ENCODE results near the gene USH2A.

USH2A gene

DNA sequence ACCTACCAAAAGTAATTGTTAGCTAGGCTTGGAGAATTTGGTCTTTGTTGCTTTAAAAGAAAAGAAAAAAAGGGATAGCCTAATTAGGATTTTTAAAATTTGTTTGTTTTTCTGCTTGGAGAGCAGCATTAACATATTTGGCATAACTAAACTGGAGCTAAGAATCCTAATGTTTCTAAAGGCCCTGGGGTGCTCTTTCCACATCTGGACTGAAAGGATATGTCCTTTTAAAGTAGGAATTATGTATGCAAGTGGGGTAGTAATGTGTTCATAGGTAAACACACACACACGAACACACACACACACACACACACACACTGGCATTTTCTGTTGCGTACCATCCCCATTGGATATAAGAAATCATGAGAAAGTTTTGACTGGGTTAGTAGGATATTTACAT lies 742.2 kb downstream of the USH2A start:
- H3K4me1 ChIP-seq (ENCODE audit: control insufficient read depth, low read depth, low read length) = no peaks in the 10 kb centered on the region
- H3K9ac ChIP-seq (ENCODE audit: low read length) = no peak overlapping the region
- H3K4me3 ChIP-seq (ENCODE audit: low read length) = no peak overlapping the region
- H3K27ac ChIP-seq (ENCODE audit: low read length) = no peak overlapping the region
- H3K36me3 ChIP-seq (ENCODE audit: control insufficient read depth, low read depth, low read length) = no peaks in the 10 kb centered on the region
- no peaks in the 10 kb centered on the region for H3K27me3 ChIP-seq (ENCODE audit: control insufficient read depth, insufficient read depth, low read length)
- H3K9me3 ChIP-seq (ENCODE audit: control insufficient read depth, low read depth, low read length) = no peaks in the 10 kb centered on the region

DNA sequence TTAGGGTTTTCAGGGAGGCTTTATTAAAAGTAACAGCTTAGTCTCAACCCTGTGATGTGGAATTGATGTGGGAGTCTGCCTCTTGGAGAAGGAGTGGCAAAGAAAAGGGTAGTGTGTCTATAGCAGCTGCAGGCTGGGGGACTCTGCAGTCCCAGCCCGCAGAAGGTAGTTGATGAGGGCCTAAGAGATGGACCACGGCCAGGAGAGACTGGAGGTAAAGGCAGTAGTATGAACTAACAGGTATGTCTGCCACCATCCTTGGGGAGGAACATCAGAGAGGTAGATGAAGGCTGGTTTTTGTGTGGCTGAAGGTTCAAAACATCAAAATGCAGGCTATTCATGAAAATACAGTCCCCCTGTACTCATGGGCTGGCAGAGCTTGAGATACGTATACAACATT lies 744.0 kb downstream of the USH2A start:
- H3K4me1 ChIP-seq (ENCODE audit: control insufficient read depth, low read depth, low read length) = no peaks in the 10 kb centered on the region
- no peaks in the 10 kb centered on the region for H3K36me3 ChIP-seq (ENCODE audit: control insufficient read depth, low read depth, low read length)
- no peak overlapping the region for H3K9ac ChIP-seq (ENCODE audit: low read length)
- no peaks in the 10 kb centered on the region for H3K27me3 ChIP-seq (ENCODE audit: control insufficient read depth, insufficient read depth, low read length)
- no peak overlapping the region for H3K4me3 ChIP-seq (ENCODE audit: low read length)
- H3K27ac ChIP-seq (ENCODE audit: low read length) = no peak overlapping the region
- no peaks in the 10 kb centered on the region for H3K9me3 ChIP-seq (ENCODE audit: control insufficient read depth, low read depth, low read length)

DNA sequence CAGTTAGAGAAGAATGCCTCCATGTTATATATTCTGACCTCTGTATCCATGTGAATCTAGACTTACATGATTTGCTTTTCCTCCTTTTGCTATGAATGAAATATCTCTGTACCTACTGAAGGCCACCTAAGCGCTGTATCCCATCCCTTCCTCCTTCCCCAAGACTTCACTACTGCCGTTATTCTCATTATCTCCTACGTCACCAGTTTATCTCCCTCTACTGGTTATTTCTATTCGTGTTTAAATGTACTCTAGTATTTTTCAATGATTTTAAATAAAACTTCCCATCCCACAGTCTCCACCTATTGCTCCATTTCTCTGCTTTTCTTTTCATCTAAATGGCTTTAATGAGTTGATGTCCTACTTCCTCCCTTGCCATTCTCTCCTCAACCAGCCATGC lies 746.1 kb downstream of the USH2A start:
- no peaks in the 10 kb centered on the region for H3K4me1 ChIP-seq (ENCODE audit: control insufficient read depth, low read depth, low read length)
- H3K9me3 ChIP-seq (ENCODE audit: control insufficient read depth, low read depth, low read length) = no peaks in the 10 kb centered on the region
- H3K4me3 ChIP-seq (ENCODE audit: low read length) = no peak overlapping the region
- no peak overlapping the region for H3K27ac ChIP-seq (ENCODE audit: low read length)
- no peak overlapping the region for H3K9ac ChIP-seq (ENCODE audit: low read length)
- no peaks in the 10 kb centered on the region for H3K27me3 ChIP-seq (ENCODE audit: control insufficient read depth, insufficient read depth, low read length)
- H3K36me3 ChIP-seq (ENCODE audit: control insufficient read depth, low read depth, low read length) = no peaks in the 10 kb centered on the region

DNA sequence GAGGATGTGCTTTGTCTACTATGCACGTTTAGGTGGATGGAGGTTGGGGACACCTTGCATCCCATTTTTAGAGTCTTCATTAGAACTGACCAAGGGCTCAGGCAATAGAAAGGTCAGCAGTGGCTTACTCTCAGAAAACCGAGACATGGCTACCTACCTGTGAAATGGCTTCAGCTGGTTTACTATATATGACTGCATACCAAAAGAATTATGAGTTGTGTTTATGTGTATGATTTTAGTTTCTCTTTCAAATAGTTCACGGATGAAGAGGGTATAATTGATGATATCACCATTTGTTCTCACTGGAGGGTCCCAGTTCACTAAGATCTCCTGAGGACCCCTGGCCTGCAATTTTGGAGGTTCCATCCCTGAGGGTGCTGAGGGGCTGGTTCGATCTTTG lies 749.3 kb downstream of the USH2A start:
- Histone ChIP-seq H3K27ac (ENCODE audit: low read length) (no peak overlapping the region), H3K4me1 (ENCODE audit: control insufficient read depth, low read depth, low read length) (peaks cover 9% of the 10 kb centered on the region), H3K9me3 (ENCODE audit: control insufficient read depth, low read depth, low read length) (no peaks in the 10 kb centered on the region), H3K27me3 (ENCODE audit: control insufficient read depth, insufficient read depth, low read length) (no peaks in the 10 kb centered on the region), H3K36me3 (ENCODE audit: control insufficient read depth, low read depth, low read length) (no peaks in the 10 kb centered on the region), H3K4me3 (ENCODE audit: low read length) (no peak overlapping the region), H3K9ac (ENCODE audit: low read length) (no peak overlapping the region)

DNA sequence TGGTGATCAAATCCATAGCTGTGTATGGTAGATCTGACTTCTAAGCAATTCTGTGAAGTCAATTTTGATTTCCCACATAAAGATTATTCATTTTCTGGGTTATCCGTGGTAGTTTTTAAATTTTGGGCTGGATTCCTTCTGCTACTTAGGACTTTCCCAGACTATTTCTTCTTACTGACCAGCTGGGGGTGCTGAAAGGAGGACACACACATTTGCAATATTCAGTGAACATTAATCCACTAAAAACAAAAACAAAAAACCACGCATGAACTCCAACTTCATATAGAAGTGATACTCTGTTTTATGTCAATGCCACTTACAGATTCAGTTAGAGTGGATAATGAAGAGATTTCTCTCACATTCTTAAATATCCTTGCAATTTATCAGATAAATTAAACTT lies 750.8 kb downstream of the USH2A start:
- Histone ChIP-seq H3K27me3 (ENCODE audit: control insufficient read depth, insufficient read depth, low read length) (no peaks in the 10 kb centered on the region), H3K4me1 (ENCODE audit: control insufficient read depth, low read depth, low read length) (peaks cover 9% of the 10 kb centered on the region), H3K9me3 (ENCODE audit: control insufficient read depth, low read depth, low read length) (no peaks in the 10 kb centered on the region), H3K36me3 (ENCODE audit: control insufficient read depth, low read depth, low read length) (no peaks in the 10 kb centered on the region), H3K27ac (ENCODE audit: low read length) (no peak overlapping the region), H3K4me3 (ENCODE audit: low read length) (no peak overlapping the region), H3K9ac (ENCODE audit: low read length) (no peak overlapping the region)

DNA sequence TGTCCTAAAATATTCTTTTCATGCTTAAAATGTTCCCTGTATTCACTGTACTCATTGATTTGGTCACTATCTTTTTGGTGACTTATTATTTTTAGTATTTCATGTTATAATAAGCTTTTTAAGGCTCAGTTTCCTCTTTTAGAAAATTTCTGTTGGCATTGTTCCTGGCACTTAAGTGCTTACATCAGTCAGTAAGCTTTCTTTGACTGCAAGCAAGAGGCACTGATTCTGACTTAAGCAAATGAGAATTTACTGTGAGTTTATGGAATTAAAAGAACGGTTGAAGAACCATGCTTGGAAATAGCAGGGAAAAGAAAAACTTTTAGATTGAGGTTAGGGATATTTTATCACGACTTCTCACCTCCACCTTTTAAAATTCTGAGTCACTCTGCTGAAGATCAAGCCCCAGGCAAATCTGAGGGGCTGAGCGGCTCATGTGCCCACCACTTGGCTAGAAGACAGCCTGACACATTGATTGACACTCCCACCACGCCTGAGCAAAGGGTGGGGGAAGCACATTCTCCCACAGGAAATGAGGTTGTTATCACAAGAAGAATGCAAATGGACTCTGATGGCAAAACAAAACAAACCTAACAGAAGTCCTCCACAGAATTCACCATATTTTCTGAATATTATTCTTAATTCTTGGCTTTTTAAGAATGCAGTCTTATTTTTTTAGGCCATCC lies 753.3 kb downstream of the USH2A start:
- H3K4me3 ChIP-seq (ENCODE audit: low read length) = no peak overlapping the region
- no peaks in the 10 kb centered on the region for H3K27me3 ChIP-seq (ENCODE audit: control insufficient read depth, insufficient read depth, low read length)
- no peaks in the 10 kb centered on the region for H3K9me3 ChIP-seq (ENCODE audit: control insufficient read depth, low read depth, low read length)
- no peak overlapping the region for H3K27ac ChIP-seq (ENCODE audit: low read length)
- H3K9ac ChIP-seq (ENCODE audit: low read length) = no peak overlapping the region
- H3K4me1 ChIP-seq (ENCODE audit: control insufficient read depth, low read depth, low read length) = peaks cover 9% of the 10 kb centered on the region
- H3K36me3 ChIP-seq (ENCODE audit: control insufficient read depth, low read depth, low read length) = no peaks in the 10 kb centered on the region

DNA sequence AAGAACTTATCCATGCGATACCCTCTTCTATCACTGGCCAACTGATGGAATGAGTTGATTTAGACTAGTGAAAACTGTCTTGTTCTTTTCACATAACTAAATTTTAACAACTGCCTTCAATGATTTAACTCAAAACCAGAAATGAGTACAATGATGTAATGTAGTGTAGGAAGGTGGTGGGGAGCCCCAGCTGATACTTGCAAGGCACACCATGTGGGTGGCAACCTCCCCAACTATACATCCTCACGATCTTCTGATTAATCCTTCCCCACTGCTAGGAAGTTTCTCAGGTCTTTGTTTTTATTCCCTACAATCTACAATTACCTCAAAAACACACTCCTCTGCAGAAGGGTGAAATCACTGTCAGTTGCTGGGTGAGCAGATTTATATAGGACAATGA lies 755.5 kb downstream of the USH2A start:
- H3K27me3 ChIP-seq (ENCODE audit: control insufficient read depth, insufficient read depth, low read length) = no peaks in the 10 kb centered on the region
- H3K9ac ChIP-seq (ENCODE audit: low read length) = no peak overlapping the region
- H3K36me3 ChIP-seq (ENCODE audit: control insufficient read depth, low read depth, low read length) = no peaks in the 10 kb centered on the region
- H3K4me3 ChIP-seq (ENCODE audit: low read length) = no peak overlapping the region
- peaks cover 9% of the 10 kb centered on the region for H3K4me1 ChIP-seq (ENCODE audit: control insufficient read depth, low read depth, low read length)
- no peaks in the 10 kb centered on the region for H3K9me3 ChIP-seq (ENCODE audit: control insufficient read depth, low read depth, low read length)
- no peak overlapping the region for H3K27ac ChIP-seq (ENCODE audit: low read length)

DNA sequence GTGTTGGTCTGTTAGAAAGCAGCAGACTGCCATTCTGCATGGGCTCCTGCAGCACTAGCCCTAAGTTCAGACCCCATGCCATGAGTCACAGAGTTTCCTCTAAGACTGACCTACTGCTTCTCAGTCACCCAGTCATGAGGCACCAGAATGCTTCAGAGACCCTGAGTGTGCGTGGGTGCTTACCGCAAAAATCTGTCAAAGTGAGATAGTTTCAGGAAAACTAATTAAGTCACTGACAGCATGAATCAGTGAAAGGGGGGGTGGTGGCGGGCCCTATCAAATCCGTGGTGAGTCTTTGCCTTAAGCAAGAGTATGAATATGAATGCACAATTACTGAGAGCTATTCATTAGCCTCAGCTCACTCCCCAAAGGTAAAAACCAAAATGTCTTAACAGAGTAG lies 758.0 kb downstream of the USH2A start:
- Histone ChIP-seq H3K9ac (ENCODE audit: low read length) (no peak overlapping the region), H3K4me1 (ENCODE audit: control insufficient read depth, low read depth, low read length) (peaks cover 5% of the 10 kb centered on the region), H3K36me3 (ENCODE audit: control insufficient read depth, low read depth, low read length) (no peaks in the 10 kb centered on the region), H3K4me3 (ENCODE audit: low read length) (no peak overlapping the region), H3K9me3 (ENCODE audit: control insufficient read depth, low read depth, low read length) (no peaks in the 10 kb centered on the region), H3K27ac (ENCODE audit: low read length) (no peak overlapping the region), H3K27me3 (ENCODE audit: control insufficient read depth, insufficient read depth, low read length) (no peaks in the 10 kb centered on the region)

DNA sequence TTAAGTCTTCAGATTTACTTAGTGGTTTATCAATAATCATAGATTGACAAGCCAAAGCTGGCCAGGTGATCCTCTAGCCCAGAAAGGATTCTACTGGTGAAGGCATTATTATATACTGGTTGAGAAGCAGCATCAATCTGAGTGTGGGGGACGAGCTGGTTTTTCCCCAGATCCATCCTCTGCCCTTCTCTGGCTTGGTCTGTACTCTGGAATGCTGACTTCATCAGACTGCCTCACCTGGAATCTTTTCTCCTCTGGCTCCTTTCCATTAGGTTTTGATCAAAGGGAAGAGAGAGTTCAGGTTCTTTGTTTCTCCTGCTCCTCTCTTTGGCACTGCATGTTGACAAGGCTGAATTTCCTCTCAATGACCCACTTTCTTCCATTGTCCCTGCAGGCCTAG lies 762.2 kb downstream of the USH2A start:
- Histone ChIP-seq H3K36me3 (ENCODE audit: control insufficient read depth, low read depth, low read length) (no peaks in the 10 kb centered on the region), H3K27me3 (ENCODE audit: control insufficient read depth, insufficient read depth, low read length) (no peaks in the 10 kb centered on the region), H3K27ac (ENCODE audit: low read length) (no peak overlapping the region), H3K4me3 (ENCODE audit: low read length) (no peak overlapping the region), H3K9ac (ENCODE audit: low read length) (no peak overlapping the region), H3K9me3 (ENCODE audit: control insufficient read depth, low read depth, low read length) (no peaks in the 10 kb centered on the region), H3K4me1 (ENCODE audit: control insufficient read depth, low read depth, low read length) (no peaks in the 10 kb centered on the region)

DNA sequence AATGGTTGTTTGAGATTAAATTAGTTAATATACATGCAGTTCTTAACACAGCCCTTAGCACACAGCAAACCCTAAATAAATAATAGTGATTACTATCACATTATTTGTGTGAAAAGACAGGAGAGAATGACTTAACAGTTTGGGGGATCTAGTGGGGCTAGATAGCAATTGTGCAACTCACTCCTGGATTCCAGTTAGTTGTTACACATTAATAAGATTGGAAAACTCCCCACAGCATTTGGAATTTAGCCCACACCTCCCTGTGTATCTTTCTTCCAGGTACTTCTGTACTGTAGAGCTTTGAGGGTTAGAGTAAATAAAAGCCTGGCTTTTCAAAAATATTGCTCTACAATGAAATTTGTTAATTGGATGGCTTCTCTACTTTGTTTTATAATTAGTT lies 763.0 kb downstream of the USH2A start:
- no peak overlapping the region for H3K27ac ChIP-seq (ENCODE audit: low read length)
- no peaks in the 10 kb centered on the region for H3K4me1 ChIP-seq (ENCODE audit: control insufficient read depth, low read depth, low read length)
- no peak overlapping the region for H3K9ac ChIP-seq (ENCODE audit: low read length)
- no peak overlapping the region for H3K4me3 ChIP-seq (ENCODE audit: low read length)
- H3K36me3 ChIP-seq (ENCODE audit: control insufficient read depth, low read depth, low read length) = no peaks in the 10 kb centered on the region
- H3K9me3 ChIP-seq (ENCODE audit: control insufficient read depth, low read depth, low read length) = no peaks in the 10 kb centered on the region
- no peaks in the 10 kb centered on the region for H3K27me3 ChIP-seq (ENCODE audit: control insufficient read depth, insufficient read depth, low read length)

DNA sequence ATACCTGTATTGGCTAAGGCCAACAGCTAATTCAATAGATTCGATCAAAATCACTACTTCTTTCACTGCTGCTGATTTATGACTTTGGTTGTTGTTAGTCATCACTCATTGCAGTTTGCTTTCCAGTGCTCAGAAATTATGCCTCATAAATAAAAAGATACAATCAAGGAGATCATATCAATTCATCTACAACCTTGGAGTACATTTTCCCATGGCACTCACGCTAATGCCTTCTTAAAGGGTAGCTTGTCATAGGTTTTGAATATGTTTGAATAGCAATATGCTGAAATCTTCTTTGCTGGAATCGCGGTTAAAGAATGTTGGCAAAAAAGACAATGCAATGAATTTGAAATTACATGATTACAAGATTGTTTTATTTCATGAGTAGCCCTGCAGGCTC lies 766.2 kb downstream of the USH2A start:
- Histone ChIP-seq H3K9me3 (ENCODE audit: control insufficient read depth, low read depth, low read length) (no peaks in the 10 kb centered on the region), H3K27me3 (ENCODE audit: control insufficient read depth, insufficient read depth, low read length) (no peaks in the 10 kb centered on the region), H3K27ac (ENCODE audit: low read length) (no peak overlapping the region), H3K4me1 (ENCODE audit: control insufficient read depth, low read depth, low read length) (peaks cover 18% of the 10 kb centered on the region), H3K4me3 (ENCODE audit: low read length) (no peak overlapping the region), H3K36me3 (ENCODE audit: control insufficient read depth, low read depth, low read length) (no peaks in the 10 kb centered on the region), H3K9ac (ENCODE audit: low read length) (no peak overlapping the region)

DNA sequence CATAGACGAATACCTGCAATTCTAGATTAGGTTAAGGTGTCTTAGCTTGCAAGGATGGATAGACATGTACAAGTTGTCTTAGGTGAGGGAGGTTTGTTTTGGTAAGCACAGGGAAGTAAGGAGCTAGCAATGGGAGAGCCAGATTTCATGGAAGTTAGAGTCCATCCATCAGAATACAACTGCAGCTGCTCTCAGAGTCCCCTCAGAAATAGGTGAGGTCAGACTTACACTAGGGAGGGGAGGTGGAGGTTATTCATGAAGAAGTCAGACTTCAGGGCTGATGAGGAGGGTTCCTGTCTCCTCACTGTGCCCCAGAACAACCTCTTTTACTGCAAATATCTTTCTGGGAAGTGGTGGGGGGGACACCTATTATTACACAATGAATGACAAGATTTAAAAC lies 770.9 kb downstream of the USH2A start:
- H3K27me3 ChIP-seq (ENCODE audit: control insufficient read depth, insufficient read depth, low read length) = no peaks in the 10 kb centered on the region
- peaks cover 39% of the 10 kb centered on the region for H3K4me1 ChIP-seq (ENCODE audit: control insufficient read depth, low read depth, low read length)
- no peak overlapping the region for H3K27ac ChIP-seq (ENCODE audit: low read length)
- H3K36me3 ChIP-seq (ENCODE audit: control insufficient read depth, low read depth, low read length) = no peaks in the 10 kb centered on the region
- peak overlapping the region; percentile 40 for H3K4me3 ChIP-seq (ENCODE audit: low read length)
- no peak overlapping the region for H3K9ac ChIP-seq (ENCODE audit: low read length)
- H3K9me3 ChIP-seq (ENCODE audit: control insufficient read depth, low read depth, low read length) = no peaks in the 10 kb centered on the region
